Cardiac septum (tissue), 1 donor: ENCODE results near the gene TRAF1. TPM values are rescaled to one million over a fixed set of nuclear protein-coding genes. Genes with fewer than 3 reads are reported as not detected.

ENCODE experiments used
- DNase-seq: peaks from one replicate; pipeline ENCODE4 v3.0.0-alpha.2; 2020; ENCODE audit warnings: low spot score
- intact Hi-C: fragments of 100-400 bp; cut with DNase I; formaldehyde crosslinking; loops from one replicate; pipeline ENCODE4 v1.14.0; 2022
- total RNA-seq: library from RNA; stranded (reverse); fragmentation: NEBNext Ultra II Directional; extraction: Animal tissue kit (Norgen Biotek cat#: 25700); gene quantifications from one replicate; pipeline ENCODE4 v1.2.1, GENCODE V29; 2021
- donor health status: DM: no; HTN: no; CAD: no.

TRAF1 gene
- total RNA-seq, 1 donor from 2014 or later = 2.4 TPM

- no peak for DNase-seq
These were observed 64.1 kb downstream of the TRAF1 start for GRCh38 chr9:120862452-120862851.

GRCh38 chr9:120861935-120862334 lies 64.7 kb downstream of the TRAF1 start:
- intact Hi-C loops = no loop called here
- no peak for DNase-seq

More at GRCh38 chr9:120862452-120862851, 64.1 kb downstream of the TRAF1 start:
- intact Hi-C loops = no loop called here

- DNase-seq = no peak
- intact Hi-C loops = no loop called here
These were observed 66.5 kb downstream of the TRAF1 start for GRCh38 chr9:120860083-120860482.

GRCh38 chr9:120859361-120859760 lies 67.2 kb downstream of the TRAF1 start:
- intact Hi-C loops = no loop called here
- DNase-seq = no peak

GRCh38 chr9:120857902-120858301 lies 68.7 kb downstream of the TRAF1 start:
- intact Hi-C loops = no loop called here
- DNase-seq = no peak

- intact Hi-C loops = no loop called here
- no peak for DNase-seq
These were observed 69.1 kb downstream of the TRAF1 start for GRCh38 chr9:120857481-120857880.

- intact Hi-C loops = no loop called here
- no peak for DNase-seq
These were observed 69.9 kb downstream of the TRAF1 start for GRCh38 chr9:120856700-120857099.

- intact Hi-C loops = no loop called here
- no peak for DNase-seq
These were observed 70.5 kb downstream of the TRAF1 start for GRCh38 chr9:120855827-120856670.

- intact Hi-C loops = no loop called here
- DNase-seq = no peak
These were observed 71.8 kb downstream of the TRAF1 start for GRCh38 chr9:120854596-120855327.

GRCh38 chr9:120853198-120853597 lies 73.4 kb downstream of the TRAF1 start:
- intact Hi-C loops = no loop called here
- no peak for DNase-seq

Other genes with a start within 250 kb of the TRAF1 start
- 8.2 TPM for gene MEGF9, start 212.3 kb downstream of the TRAF1 start, total RNA-seq
- 46.2 TPM for gene FBXW2, start 133.4 kb downstream of the TRAF1 start, total RNA-seq
- 13.5 TPM for gene PSMD5, start 83.9 kb downstream of the TRAF1 start, total RNA-seq
- 15.3 TPM for gene PHF19, start 49.6 kb downstream of the TRAF1 start, total RNA-seq
- gene C5, start 123.5 kb upstream of the TRAF1 start, total RNA-seq = 1.1 TPM
- gene CNTRL, start 148.2 kb upstream of the TRAF1 start, total RNA-seq = 4.2 TPM